ENCODE results near the gene TOP2A. TPM values are rescaled to one million over a fixed set of nuclear protein-coding genes. Genes with fewer than 3 reads are reported as not detected.
"Not testable (repeated sequence)": the region's sequence is repeated elsewhere in the genome, so short reads cannot be mapped to it uniquely, and the experiment has no call there.

Gene TOP2A
- total and polyA plus RNA-seq, 2 donors (not counting 1 experiment from before 2014, with no cell fraction given), result 39.2 to 41.6 TPM

GRCh38 chr17:40372031-40372430 is 45.7 kb downstream of the TOP2A start:
- DNase-seq (ENCODE audit: low read depth in 2 of 2), result no peak
- Histone ChIP-seq H4K20me1 (ENCODE audit: control insufficient read depth, extremely low read depth, insufficient read depth, low read length) (no peaks in the 10 kb centered on the region), H3K36me3 (ENCODE audit: control insufficient read depth, insufficient read depth, low read length) (no peaks in the 10 kb centered on the region), H3K9me3 (ENCODE audit: control insufficient read depth, insufficient read depth, low read depth, low read length) (no peaks in the 10 kb centered on the region), H2AFZ (ENCODE audit: low read length) (no peak overlapping the region), H3K79me2 (ENCODE audit: control insufficient read depth, insufficient read depth, low read length) (no peaks in the 10 kb centered on the region), H3K27ac (ENCODE audit: insufficient read depth, low read length) (no peak overlapping the region), H3K4me3 (replicated peaks in 1 of 4; ENCODE audit: control extremely low read depth in 1 of 4, insufficient read depth in 1 of 4, low read depth in 3 of 4, low read length in 4 of 4) (no peak overlapping the region), H3K4me2 (ENCODE audit: extremely low read depth, insufficient read depth, low read length) (no peak overlapping the region), H3K27me3 (ENCODE audit: control insufficient read depth, insufficient read depth, low read length) (no peaks in the 10 kb centered on the region), H3K4me1 (ENCODE audit: control insufficient read depth, extremely low read depth, insufficient read depth, low read length) (no peaks in the 10 kb centered on the region), H3K9ac (ENCODE audit: insufficient read depth, low read length) (no peak overlapping the region)
- no peak for TF ChIP-seq CTCF (conservative IDR thresholded peaks at IDR 0.05 in 1 of 2, IDR thresholded peaks at IDR 0.05 in 1 of 2; ENCODE audit: low read depth in 1 of 2, low read length in 2 of 2)
- no peak for TF ChIP-seq EZH2 (IDR thresholded peaks at IDR 0.05; ENCODE audit: low read length, missing control alignments)

- no peak overlapping the region for H3K9ac ChIP-seq (ENCODE audit: insufficient read depth, low read length)
- H3K9me3 ChIP-seq (ENCODE audit: control insufficient read depth, insufficient read depth, low read depth, low read length), result no peaks in the 10 kb centered on the region
- no peak overlapping the region for H2AFZ ChIP-seq (ENCODE audit: low read length)
- no peak overlapping the region for H3K4me2 ChIP-seq (ENCODE audit: extremely low read depth, insufficient read depth, low read length)
- H3K4me1 ChIP-seq (ENCODE audit: control insufficient read depth, extremely low read depth, insufficient read depth, low read length), result no peaks in the 10 kb centered on the region
- TF ChIP-seq CTCF (conservative IDR thresholded peaks at IDR 0.05 in 1 of 2, IDR thresholded peaks at IDR 0.05 in 1 of 2; ENCODE audit: low read depth in 1 of 2, low read length in 2 of 2) (no peak), EZH2 (IDR thresholded peaks at IDR 0.05; ENCODE audit: low read length, missing control alignments) (no peak)
- DNase-seq (ENCODE audit: low read depth in 2 of 2), result no peak
- no peaks in the 10 kb centered on the region for H3K79me2 ChIP-seq (ENCODE audit: control insufficient read depth, insufficient read depth, low read length)
- no peaks in the 10 kb centered on the region for H3K27me3 ChIP-seq (ENCODE audit: control insufficient read depth, insufficient read depth, low read length)
- H3K36me3 ChIP-seq (ENCODE audit: control insufficient read depth, insufficient read depth, low read length), result no peaks in the 10 kb centered on the region
- no peaks in the 10 kb centered on the region for H4K20me1 ChIP-seq (ENCODE audit: control insufficient read depth, extremely low read depth, insufficient read depth, low read length)
- H3K27ac ChIP-seq (ENCODE audit: insufficient read depth, low read length), result no peak overlapping the region
- no peak overlapping the region for H3K4me3 ChIP-seq (replicated peaks in 1 of 4; ENCODE audit: control extremely low read depth in 1 of 4, insufficient read depth in 1 of 4, low read depth in 3 of 4, low read length in 4 of 4)
These were observed 46.3 kb downstream of the TOP2A start for GRCh38 chr17:40371261-40371929.

- no peaks in the 10 kb centered on the region for H4K20me1 ChIP-seq (ENCODE audit: control insufficient read depth, extremely low read depth, insufficient read depth, low read length)
- no peak for DNase-seq (ENCODE audit: low read depth in 2 of 2)
- H3K36me3 ChIP-seq (ENCODE audit: control insufficient read depth, insufficient read depth, low read length), result no peaks in the 10 kb centered on the region
- no peaks in the 10 kb centered on the region for H3K79me2 ChIP-seq (ENCODE audit: control insufficient read depth, insufficient read depth, low read length)
- H3K27me3 ChIP-seq (ENCODE audit: control insufficient read depth, insufficient read depth, low read length), result no peaks in the 10 kb centered on the region
- no peaks in the 10 kb centered on the region for H3K4me1 ChIP-seq (ENCODE audit: control insufficient read depth, extremely low read depth, insufficient read depth, low read length)
- no peaks in the 10 kb centered on the region for H3K9me3 ChIP-seq (ENCODE audit: control insufficient read depth, insufficient read depth, low read depth, low read length)
- H3K9ac ChIP-seq (ENCODE audit: insufficient read depth, low read length), result no peak overlapping the region
- no peak overlapping the region for H3K27ac ChIP-seq (ENCODE audit: insufficient read depth, low read length)
- TF ChIP-seq CTCF (conservative IDR thresholded peaks at IDR 0.05 in 1 of 2, IDR thresholded peaks at IDR 0.05 in 1 of 2; ENCODE audit: low read depth in 1 of 2, low read length in 2 of 2), result no peak
- no peak for TF ChIP-seq EZH2 (IDR thresholded peaks at IDR 0.05; ENCODE audit: low read length, missing control alignments)
- H2AFZ ChIP-seq (ENCODE audit: low read length), result no peak overlapping the region
- no peak overlapping the region for H3K4me3 ChIP-seq (replicated peaks in 1 of 4; ENCODE audit: control extremely low read depth in 1 of 4, insufficient read depth in 1 of 4, low read depth in 3 of 4, low read length in 4 of 4)
- H3K4me2 ChIP-seq (ENCODE audit: extremely low read depth, insufficient read depth, low read length), result no peak overlapping the region
These were observed 47.8 kb downstream of the TOP2A start for GRCh38 chr17:40369923-40370322.

GRCh38 chr17:40367728-40368127 is 50.0 kb downstream of the TOP2A start:
- H3K9me3 ChIP-seq (ENCODE audit: control insufficient read depth, insufficient read depth, low read depth, low read length); H3K4me2 ChIP-seq (ENCODE audit: extremely low read depth, insufficient read depth, low read length); H2AFZ ChIP-seq (ENCODE audit: low read length); H3K36me3 ChIP-seq (ENCODE audit: control insufficient read depth, insufficient read depth, low read length); H3K4me1 ChIP-seq (ENCODE audit: control insufficient read depth, extremely low read depth, insufficient read depth, low read length); H3K9ac ChIP-seq (ENCODE audit: insufficient read depth, low read length); H3K4me3 ChIP-seq (replicated peaks in 1 of 4; ENCODE audit: control extremely low read depth in 1 of 4, insufficient read depth in 1 of 4, low read depth in 3 of 4, low read length in 4 of 4); DNase-seq (ENCODE audit: low read depth in 2 of 2); H3K79me2 ChIP-seq (ENCODE audit: control insufficient read depth, insufficient read depth, low read length); H3K27me3 ChIP-seq (ENCODE audit: control insufficient read depth, insufficient read depth, low read length); H4K20me1 ChIP-seq (ENCODE audit: control insufficient read depth, extremely low read depth, insufficient read depth, low read length); H3K27ac ChIP-seq (ENCODE audit: insufficient read depth, low read length): not testable (repeated sequence)
